Keratinocyte (primary cell): ENCODE data around the gene SMIM35. TPM values are rescaled to one million over a fixed set of nuclear protein-coding genes. Genes with fewer than 3 reads are reported as not detected.

Experiments used
- DNase-seq: peaks from one replicate; pipeline ENCODE4 v3.0.0-alpha.2; 2011; ENCODE audit warnings: low read depth, missing footprints, low spot score
- FAIRE-seq: peaks from 2 replicates; lab custom pipeline; 2011; peaks lifted over from hg19 to GRCh38; lab: Jason Lieb, UNC
- H2AFZ ChIP-seq: 2 replicates; pipeline ENCODE4 v1.6.0; 2012; ENCODE audit warnings: low read length, control low read depth, inconsistent platforms; ENCODE audit not compliant: control insufficient read depth
- H3K27ac ChIP-seq: 2 replicates; pipeline ENCODE4 v1.5.1; 2011; ENCODE audit warnings: low read length; ENCODE audit not compliant: control insufficient read depth, insufficient read depth
- H3K27me3 ChIP-seq: 3 replicates; pipeline ENCODE4 v1.6.0; 2011; ENCODE audit warnings: low read length; ENCODE audit not compliant: control insufficient read depth, insufficient read depth; ENCODE audit errors: extremely low read depth
- H3K36me3 ChIP-seq, 2 experiments: 2 replicates in 1 of 2; 3 replicates in 1 of 2; pipeline ENCODE4 v1.5.1; 2011; ENCODE audit warnings: low read length in 2 of 2, mild to moderate bottlenecking in 1 of 2; ENCODE audit not compliant: control insufficient read depth in 2 of 2, insufficient read depth in 2 of 2; ENCODE audit errors: extremely low read depth in 1 of 2
- H3K4me1 ChIP-seq: 3 replicates; pipeline ENCODE4 v1.5.1; 2011; ENCODE audit warnings: low read length; ENCODE audit not compliant: control insufficient read depth, insufficient read depth; ENCODE audit errors: extremely low read depth
- H3K4me2 ChIP-seq: 3 replicates; pipeline ENCODE4 v1.6.0; 2011; ENCODE audit warnings: low read depth, low read length; ENCODE audit not compliant: control insufficient read depth, insufficient read depth; ENCODE audit errors: extremely low read depth
- H3K4me3 ChIP-seq, 3 experiments: fragments of 200-600 bp in 1 of 3; sonication (generic) in 1 of 3; 2 replicates in 2 of 3; 3 replicates in 1 of 3; pipeline ENCODE4 v1.5.1; 2011 to 2016; ENCODE audit warnings: low read length in 3 of 3, mild to moderate bottlenecking in 3 of 3, control low read depth in 2 of 3, inconsistent platforms in 1 of 3, low read depth in 1 of 3, mixed read lengths in 1 of 3, mixed run types in 1 of 3, moderate library complexity in 1 of 3; ENCODE audit not compliant: control insufficient read depth in 2 of 3, insufficient read depth in 2 of 3; ENCODE audit errors: extremely low read depth in 1 of 3
- H3K79me2 ChIP-seq: 2 replicates; pipeline ENCODE4 v1.6.0; 2012; ENCODE audit warnings: low read length; ENCODE audit not compliant: control insufficient read depth, insufficient read depth
- H3K9ac ChIP-seq: 3 replicates; pipeline ENCODE4 v1.6.0; 2011; ENCODE audit warnings: low read length; ENCODE audit not compliant: control insufficient read depth, insufficient read depth; ENCODE audit errors: extremely low read depth
- H3K9me1 ChIP-seq: 3 replicates; pipeline ENCODE4 v1.6.0; 2011; ENCODE audit warnings: low read length; ENCODE audit not compliant: control insufficient read depth, insufficient read depth; ENCODE audit errors: extremely low read depth
- H3K9me3 ChIP-seq: 2 replicates; pipeline ENCODE4 v1.5.1; 2012; ENCODE audit warnings: low read depth, low read length; ENCODE audit not compliant: control insufficient read depth
- H4K20me1 ChIP-seq: 3 replicates; pipeline ENCODE4 v1.6.0; 2011; ENCODE audit warnings: low read length; ENCODE audit not compliant: control insufficient read depth, insufficient read depth; ENCODE audit errors: extremely low read depth
- CTCF ChIP-seq, 3 experiments: IDR thresholded peaks in 1 of 3; conservative IDR thresholded peaks in 1 of 3; optimal IDR thresholded peaks in 1 of 3; 2 replicates in 2 of 3; 3 replicates in 1 of 3; pipeline versions ENCODE3 to v1.5.1; 2011; ENCODE audit warnings: low read length in 3 of 3, mild to moderate bottlenecking in 3 of 3, moderate library complexity in 2 of 3, control low read depth in 1 of 3, inconsistent platforms in 1 of 3; ENCODE audit not compliant: insufficient read depth in 2 of 3; ENCODE audit errors: extremely low read depth in 1 of 3
- EZH2 ChIP-seq: IDR thresholded peaks from one replicate; pipeline ENCODE4 v1.6.1; 2012; ENCODE audit warnings: inconsistent platforms, mild to moderate bottlenecking, low read length, moderate library complexity
- dilution Hi-C: fragments of 300-500 bp; cut with MboI; formaldehyde crosslinking; loops from one replicate; pipeline ENCODE4 v1.7.0; 2020; ENCODE audit warnings: low sequenced_read_pairs; ENCODE audit not compliant: extremely low pct_ligation_motif_present
- polyA plus RNA-seq, 5 experiments: library from polyadenylated mRNA; depleted of rRNA in 3 of 5; stranded (reverse) in 3 of 5; stranded (forward) in 1 of 5; unstranded in 1 of 5; fragments of >200 nt; gene quantifications; 1 replicate in 1 of 5; 2 replicates in 3 of 5; 3 replicates in 1 of 5; pipeline versions ENCODE4 v1.2.1 to v1.2.3, GENCODE V29; 2011 to 2012; ENCODE audit warnings: missing spikeins in 2 of 5, low read depth in 1 of 5, low replicate concordance in 1 of 5

Gene SMIM35
- polyA plus RNA-seq, 1 donor (not counting 4 experiments of a cell fraction or from before 2014, with no cell fraction given): not detected

GRCh38 chr11:118117790-118118601, 31.2 kb upstream of the SMIM35 start:
- dilution Hi-C loops: no loop called here
- H3K9me1 ChIP-seq: no peaks in the 10 kb centered on the region
- no peaks in the 10 kb centered on the region for H3K79me2 ChIP-seq
- no peaks in the 10 kb centered on the region for H3K9me3 ChIP-seq
- TF ChIP-seq EZH2: no peak
- no peak for TF ChIP-seq CTCF (optimal IDR thresholded peaks at IDR 0.05 in 1 of 3, IDR thresholded peaks at IDR 0.05 in 1 of 3, conservative IDR thresholded peaks at IDR 0.05 in 1 of 3; ENCODE audit: extremely low read depth in 1 of 3, insufficient read depth in 2 of 3, low read length in 3 of 3)
- no peaks in the 10 kb centered on the region for H3K36me3 ChIP-seq
- H3K4me3 ChIP-seq: no peak overlapping the region
- no peak overlapping the region for H3K27ac ChIP-seq
- H2AFZ ChIP-seq: no peak overlapping the region
- H4K20me1 ChIP-seq: no peaks in the 10 kb centered on the region
- no peak overlapping the region for H3K4me2 ChIP-seq
- H3K4me1 ChIP-seq: peaks cover 4% of the 10 kb centered on the region
- FAIRE-seq (no peak), DNase-seq (no peak)
- H3K27me3 ChIP-seq: no peaks in the 10 kb centered on the region
- H3K9ac ChIP-seq: no peak overlapping the region

GRCh38 chr11:118115048-118115447, 28.3 kb upstream of the SMIM35 start:
- H3K9me3 ChIP-seq: no peaks in the 10 kb centered on the region
- H2AFZ ChIP-seq: no peak overlapping the region
- FAIRE-seq (no peak), DNase-seq (no peak)
- no peak overlapping the region for H3K9ac ChIP-seq
- H3K4me1 ChIP-seq: peaks cover 4% of the 10 kb centered on the region
- H4K20me1 ChIP-seq: no peaks in the 10 kb centered on the region
- H3K79me2 ChIP-seq: no peaks in the 10 kb centered on the region
- no peak overlapping the region for H3K27ac ChIP-seq
- no peak overlapping the region for H3K4me3 ChIP-seq
- H3K36me3 ChIP-seq: no peaks in the 10 kb centered on the region
- TF ChIP-seq EZH2 (no peak), CTCF (optimal IDR thresholded peaks at IDR 0.05 in 1 of 3, IDR thresholded peaks at IDR 0.05 in 1 of 3, conservative IDR thresholded peaks at IDR 0.05 in 1 of 3; ENCODE audit: extremely low read depth in 1 of 3, insufficient read depth in 2 of 3, low read length in 3 of 3) (no peak)
- H3K27me3 ChIP-seq: no peaks in the 10 kb centered on the region
- H3K9me1 ChIP-seq: no peaks in the 10 kb centered on the region
- H3K4me2 ChIP-seq: no peak overlapping the region
- dilution Hi-C loops: no loop called here
